Esophagus muscularis mucosa (tissue), 3 donors: ENCODE data around the gene TPK1.

Experiments used
- POLR2A ChIP-seq: fragments of 450-650 bp; IDR thresholded peaks from one replicate; pipeline ENCODE4 v1.6.1; 2017; ENCODE audit warnings: antibody characterized with exemption, moderate library complexity, mild to moderate bottlenecking, low read depth
- TF ChIP-seq, protein P1 (sequence below), 3 experiments: fragments of 200-600 bp in 2 of 3; fragments of 450-650 bp in 1 of 3; sonication (generic) in 2 of 3; IDR thresholded peaks; one replicate each; pipeline ENCODE4 v1.5.1; 2017 to 2019; ENCODE audit warnings: antibody characterized with exemption in 3 of 3, mild to moderate bottlenecking in 2 of 3, moderate library complexity in 1 of 3

DNA sequence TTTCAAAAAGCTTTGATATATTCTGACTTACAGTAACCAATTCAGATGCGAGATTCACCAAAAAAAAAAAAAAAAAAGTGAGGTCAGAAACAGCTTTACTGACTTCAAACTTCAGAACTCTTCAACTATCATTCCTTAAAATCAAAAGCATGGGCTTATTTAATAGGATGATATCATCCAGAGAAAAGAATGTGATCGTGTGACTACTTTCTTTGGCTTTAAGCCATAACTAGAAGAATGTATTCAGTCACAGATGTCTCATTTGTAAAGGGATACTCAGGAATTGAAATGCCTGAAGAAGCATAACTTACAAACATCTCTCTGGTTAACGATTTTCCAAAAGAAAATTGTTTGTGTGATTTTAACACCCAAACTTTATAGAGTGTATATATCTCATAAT is 11.5 kb downstream of the TPK1 start:
- no peak for TF ChIP-seq POLR2A
- TF ChIP-seq, protein P1, sequence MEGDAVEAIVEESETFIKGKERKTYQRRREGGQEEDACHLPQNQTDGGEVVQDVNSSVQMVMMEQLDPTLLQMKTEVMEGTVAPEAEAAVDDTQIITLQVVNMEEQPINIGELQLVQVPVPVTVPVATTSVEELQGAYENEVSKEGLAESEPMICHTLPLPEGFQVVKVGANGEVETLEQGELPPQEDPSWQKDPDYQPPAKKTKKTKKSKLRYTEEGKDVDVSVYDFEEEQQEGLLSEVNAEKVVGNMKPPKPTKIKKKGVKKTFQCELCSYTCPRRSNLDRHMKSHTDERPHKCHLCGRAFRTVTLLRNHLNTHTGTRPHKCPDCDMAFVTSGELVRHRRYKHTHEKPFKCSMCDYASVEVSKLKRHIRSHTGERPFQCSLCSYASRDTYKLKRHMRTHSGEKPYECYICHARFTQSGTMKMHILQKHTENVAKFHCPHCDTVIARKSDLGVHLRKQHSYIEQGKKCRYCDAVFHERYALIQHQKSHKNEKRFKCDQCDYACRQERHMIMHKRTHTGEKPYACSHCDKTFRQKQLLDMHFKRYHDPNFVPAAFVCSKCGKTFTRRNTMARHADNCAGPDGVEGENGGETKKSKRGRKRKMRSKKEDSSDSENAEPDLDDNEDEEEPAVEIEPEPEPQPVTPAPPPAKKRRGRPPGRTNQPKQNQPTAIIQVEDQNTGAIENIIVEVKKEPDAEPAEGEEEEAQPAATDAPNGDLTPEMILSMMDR (IDR thresholded peaks at IDR 0.05), result no peak
